Urinary bladder (tissue), 4 donors: ENCODE results near the gene COBLL1. TPM values are rescaled to one million over a fixed set of nuclear protein-coding genes. Genes with fewer than 3 reads are reported as not detected.

Experiments used
- DNase-seq: peaks from one replicate; pipeline ENCODE4 v3.0.0-alpha.2; 2015; ENCODE audit errors: extremely low spot score
- H3K27ac ChIP-seq: one replicate; pipeline ENCODE4 v1.5.1; 2013; ENCODE audit warnings: low read depth, mild to moderate bottlenecking, moderate library complexity
- H3K36me3 ChIP-seq: one replicate; pipeline ENCODE4 v1.6.1; 2013; ENCODE audit warnings: mild to moderate bottlenecking, moderate library complexity; ENCODE audit not compliant: insufficient read depth
- H3K4me1 ChIP-seq: one replicate; pipeline ENCODE4 v1.6.1; 2013; ENCODE audit warnings: mild to moderate bottlenecking, moderate library complexity; ENCODE audit not compliant: insufficient read depth
- H3K4me3 ChIP-seq: one replicate; pipeline ENCODE4 v1.5.1; 2013; ENCODE audit warnings: low read depth, low read length
- WGBS: extraction: QIAGEN DNeasy Blood & Tissue Kit; methylation state at CpG from one replicate; pipeline ENCODE4 v1.1.7; 2013; 5-methylcytosine and 5-hydroxymethylcytosine counted together
- polyA plus RNA-seq: library from polyadenylated mRNA; stranded (reverse); fragments of 200-250 nt; gene quantifications from one replicate; pipeline ENCODE4 v1.2.3, GENCODE V29; 2013
- small RNA-seq: library from RNA; depleted of rRNA; stranded (forward); fragments of <200 nt; gene quantifications from one replicate; pipeline ENCODE3, GENCODE V24; 2014
- total RNA-seq: library from RNA; depleted of rRNA; stranded (reverse); fragments of >200 nt; gene quantifications from one replicate; pipeline ENCODE4 v1.2.3, GENCODE V29; 2014
- donor health status: healthy with polysubstance abuse.
- donor health status: healthy.

The COBLL1 gene
- total and polyA plus RNA-seq, 2 donors = 12.9 to 51.8 TPM

DNA sequence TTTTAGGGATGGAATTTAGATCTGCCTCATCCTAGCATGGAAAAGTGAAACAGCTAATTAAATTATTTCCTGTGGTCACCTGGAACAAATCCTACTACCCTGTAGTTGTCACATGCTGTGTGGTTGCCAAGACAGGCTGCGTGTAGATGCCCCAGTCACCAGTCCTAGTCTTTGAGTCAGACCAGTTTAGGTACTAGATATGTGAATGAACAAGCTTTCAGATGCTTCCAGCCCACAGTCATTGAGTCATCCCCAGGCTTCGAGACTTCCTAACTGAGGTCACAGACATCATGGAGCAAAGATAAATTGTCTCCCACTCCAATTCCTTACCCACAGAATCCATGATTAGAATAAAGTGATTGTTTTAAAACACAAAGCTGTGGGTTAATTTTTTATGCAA is 184.5 kb downstream of the COBLL1 start:
- H3K4me3 ChIP-seq = no peak overlapping the region
- H3K4me1 ChIP-seq = no peaks in the 10 kb centered on the region
- 90% methylated on average over 2 of the region's 2 CpGs for WGBS
- no peak overlapping the region for H3K27ac ChIP-seq
- no peaks in the 10 kb centered on the region for H3K36me3 ChIP-seq
- no peak for DNase-seq

DNA sequence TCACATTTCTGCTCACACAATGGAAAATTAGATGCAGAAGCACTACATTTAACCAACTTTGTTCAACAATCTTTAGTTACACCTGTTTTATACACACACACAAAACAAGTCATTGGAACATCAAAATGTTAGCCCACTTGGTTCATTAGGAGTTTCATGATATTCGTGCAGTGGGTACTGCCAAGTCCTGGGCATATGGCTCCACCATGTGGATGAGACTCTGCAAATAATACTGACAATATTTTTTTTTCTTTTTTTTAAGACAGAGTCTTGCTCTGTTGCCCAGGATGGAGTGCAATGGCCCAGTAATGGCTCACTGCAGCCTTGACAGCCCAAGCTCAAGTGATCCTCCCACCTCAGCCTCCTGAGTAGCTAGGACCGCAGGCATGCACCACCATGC is 185.9 kb downstream of the COBLL1 start:
- WGBS = 94% methylated on average over 2 of the region's 2 CpGs
- DNase-seq = no peak
- H3K36me3 ChIP-seq = no peaks in the 10 kb centered on the region
- H3K27ac ChIP-seq = no peak overlapping the region
- no peak overlapping the region for H3K4me3 ChIP-seq
- no peaks in the 10 kb centered on the region for H3K4me1 ChIP-seq

DNA sequence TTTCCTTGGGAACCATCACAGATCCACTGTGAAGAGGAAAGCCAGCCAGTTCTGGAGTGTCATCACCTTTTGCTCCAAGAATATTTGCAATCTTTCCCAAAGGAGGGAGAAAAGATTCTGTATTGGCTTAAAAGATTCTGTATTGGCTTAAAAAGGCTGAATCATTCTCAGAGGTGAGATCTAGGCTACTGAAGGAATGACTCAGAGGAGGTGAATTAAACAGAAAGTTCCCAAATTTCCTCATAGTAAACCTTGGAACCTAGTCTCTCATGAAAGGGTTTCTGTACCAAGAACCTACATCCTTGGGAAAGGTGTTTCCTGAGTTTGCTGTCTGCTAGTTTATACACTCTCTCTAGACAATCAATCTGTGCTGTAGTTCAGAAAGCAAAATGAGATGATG is 186.3 kb downstream of the COBLL1 start:
- Histone ChIP-seq H3K27ac (no peak overlapping the region), H3K36me3 (no peaks in the 10 kb centered on the region), H3K4me3 (no peak overlapping the region), H3K4me1 (no peaks in the 10 kb centered on the region)
- no peak for DNase-seq

DNA sequence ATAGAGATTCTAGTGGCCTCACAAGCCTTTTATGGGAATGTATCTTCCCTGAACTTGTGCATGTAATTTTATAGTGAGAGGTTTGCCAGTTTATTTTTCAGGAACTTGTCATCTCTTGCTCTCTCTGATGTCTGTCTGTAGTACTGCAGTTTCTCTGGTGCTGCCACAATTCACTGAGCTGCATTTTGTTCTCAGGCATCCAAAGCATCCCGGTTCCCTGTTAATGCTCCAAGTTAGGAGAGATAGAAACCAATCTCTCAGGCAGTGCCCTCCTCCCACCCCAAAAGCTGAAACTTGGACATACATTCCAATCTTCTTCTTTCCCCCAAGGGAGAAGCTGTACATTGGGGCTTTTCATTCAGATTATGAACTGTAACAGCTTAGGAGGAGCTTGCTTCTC is 190.3 kb downstream of the COBLL1 start:
- Histone ChIP-seq H3K27ac (no peak overlapping the region), H3K4me1 (no peaks in the 10 kb centered on the region), H3K36me3 (no peaks in the 10 kb centered on the region), H3K4me3 (no peak overlapping the region)
- DNase-seq = no peak
- WGBS = 51% methylated on average over 1 of the region's 1 CpG

DNA sequence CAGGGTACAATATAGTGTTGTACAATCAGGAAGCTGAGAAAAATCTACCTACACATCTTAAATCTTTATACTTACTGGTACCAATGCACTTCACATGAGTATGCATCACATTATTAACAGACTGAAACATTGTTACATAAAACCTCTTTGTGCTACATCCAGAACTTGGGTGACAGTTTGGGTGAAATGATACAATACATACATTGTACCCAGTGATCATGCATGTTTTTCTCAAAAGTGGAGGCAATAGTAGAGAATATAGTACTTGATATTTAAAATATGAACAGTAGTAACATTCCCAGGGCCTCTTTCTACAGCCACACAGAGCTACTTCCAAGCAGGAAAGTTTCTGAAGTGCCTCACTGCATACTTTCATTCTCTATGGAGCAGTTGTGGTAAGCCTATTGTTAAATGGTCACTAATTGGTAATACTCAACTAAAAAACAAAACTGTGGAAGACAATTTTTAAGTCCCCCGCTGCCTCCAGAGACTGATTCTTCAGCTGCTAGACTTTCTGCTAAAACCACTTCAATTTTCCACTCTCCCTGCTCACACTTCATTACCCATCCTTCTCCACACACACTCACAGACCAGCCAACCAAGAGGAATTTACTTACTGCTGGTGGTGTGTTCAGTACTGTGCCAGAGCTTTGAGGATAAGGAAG is 197.5 kb downstream of the COBLL1 start:
- no peak overlapping the region for H3K4me3 ChIP-seq
- H3K27ac ChIP-seq = no peak overlapping the region
- H3K4me1 ChIP-seq = no peaks in the 10 kb centered on the region
- WGBS = 97% methylated on average over 1 of the region's 1 CpG
- H3K36me3 ChIP-seq = no peaks in the 10 kb centered on the region
- no peak for DNase-seq

DNA sequence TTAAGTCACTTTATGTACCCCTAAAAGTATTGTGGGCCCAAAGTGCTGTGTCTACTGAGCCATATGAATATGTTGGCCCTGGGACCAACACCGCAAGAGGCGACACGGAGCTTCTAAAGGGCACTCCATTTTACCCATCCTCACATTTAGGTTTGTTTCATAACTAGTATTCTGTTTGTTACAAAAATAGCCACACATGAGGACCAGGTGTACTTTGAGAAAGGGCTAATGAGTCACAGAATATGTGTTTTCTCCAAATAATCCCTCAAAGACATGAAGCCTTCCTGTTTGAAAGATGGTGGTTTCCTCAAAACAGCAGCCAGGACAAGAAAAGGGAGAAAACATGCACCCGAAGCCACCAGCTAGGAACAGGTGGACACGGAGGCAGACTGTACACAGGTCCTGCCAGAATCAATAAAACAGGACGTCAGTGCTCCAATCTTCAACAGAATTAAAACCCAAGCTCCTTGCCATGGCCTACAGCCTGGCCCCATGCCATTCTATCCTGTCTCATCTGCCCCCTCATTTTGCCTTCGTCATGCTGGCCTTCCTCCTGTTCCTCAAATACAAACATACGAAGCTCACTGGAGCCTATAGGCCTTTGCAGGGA is 198.6 kb downstream of the COBLL1 start:
- 85% methylated on average over 8 of the region's 8 CpGs for whole genome bisulfite sequencing
- no peak for DNase-seq
- H3K27ac ChIP-seq = no peak overlapping the region
- H3K36me3 ChIP-seq = no peaks in the 10 kb centered on the region
- no peaks in the 10 kb centered on the region for H3K4me1 ChIP-seq
- H3K4me3 ChIP-seq = no peak overlapping the region

DNA sequence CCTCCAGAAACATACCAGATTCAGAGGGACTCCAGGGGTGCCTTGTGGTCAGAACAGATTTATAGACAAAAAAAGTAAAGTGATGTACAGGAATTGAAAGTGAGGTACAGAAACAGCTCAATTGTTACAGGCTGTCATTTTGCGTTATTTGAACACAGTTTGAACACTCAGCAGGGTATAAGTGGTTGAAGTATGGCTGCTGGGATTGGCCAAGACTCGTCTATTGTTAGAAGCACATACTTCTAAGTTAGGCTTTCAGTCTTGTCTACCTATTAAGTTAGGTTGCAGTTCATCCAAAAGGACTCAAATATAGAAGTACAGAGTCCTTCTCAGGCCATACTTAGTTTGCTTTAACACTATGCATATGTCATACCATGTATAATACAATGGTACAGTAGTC is 199.4 kb downstream of the COBLL1 start:
- WGBS = 89% methylated on average over 2 of the region's 2 CpGs
- Histone ChIP-seq H3K36me3 (no peaks in the 10 kb centered on the region), H3K4me3 (no peak overlapping the region), H3K27ac (no peak overlapping the region), H3K4me1 (no peaks in the 10 kb centered on the region)
- DNase-seq = no peak

Small RNA genes within 50 kb of the gene (small RNA-seq; reads per million reads assigned to genes)
- gene RNA5SP110 (not detected), gene SNORA70F (not detected)

Other genes starting within 250 kb of the COBLL1 start
- gene GRB14, start 220.3 kb downstream of the COBLL1 start, total RNA-seq = 5.8 TPM
- gene GRB14, start 220.3 kb downstream of the COBLL1 start, polyA plus RNA-seq = 0.95 TPM
- 0.85 TPM for gene SLC38A11, start 113.7 kb upstream of the COBLL1 start, total RNA-seq
- 2.4 TPM for gene SLC38A11, start 113.7 kb upstream of the COBLL1 start, polyA plus RNA-seq